ENCODE results near the gene CSPG4. TPM values are rescaled to one million over a fixed set of nuclear protein-coding genes. Genes with fewer than 3 reads are reported as not detected.

CSPG4 gene
- total and polyA plus RNA-seq, 2 of the 13 experiments (the other 11 are each of a cell fraction or from before 2014, with no cell fraction given) = 0.01 to 0.04 TPM

- TF ChIP-seq ZBTB2 (CRISPR knock-in tag; IDR thresholded peaks at IDR 0.05; ENCODE audit: low read depth) (peak; percentile 69), AKAP8 (CRISPR knock-in tag; IDR thresholded peaks at IDR 0.05) (peak; percentile 71; the same call in 1 of the 2 replicates), BRD4 (CRISPR knock-in tag; IDR thresholded peaks at IDR 0.05) (peak; percentile 89), PATZ1 (CRISPR knock-in tag; IDR thresholded peaks at IDR 0.05) (peak; percentile 43), ZNF761 (CRISPR knock-in tag; conservative IDR thresholded peaks at IDR 0.05) (0 out of 2 replicates have a peak, but pooled peaks have one; percentile 79), DR1 (CRISPR knock-in tag; IDR thresholded peaks at IDR 0.05) (peak; percentile 93), GABPB1 (CRISPR knock-in tag; IDR thresholded peaks at IDR 0.05) (peak; percentile 94), ZNF446 (CRISPR knock-in tag; IDR thresholded peaks at IDR 0.05) (peak; percentile 59; the same call in 1 of the 2 replicates), NFIC (IDR thresholded peaks at IDR 0.05; ENCODE audit: low read length) (no peak; the same call in 1 of the 2 replicates), TAF1 (CRISPR knock-in tag; IDR thresholded peaks at IDR 0.05) (peak; percentile 99)
Measured at GRCh38 chr15:75639709-75640482, 72.8 kb downstream of the CSPG4 start, which contains the start of gene IMP3 (continued).

Data from HepG2 (cell line).